ENCODE measurements around the gene GNRH2. TPM values are rescaled to one million over a fixed set of nuclear protein-coding genes. Genes with fewer than 3 reads are reported as not detected.
"Not testable (repeated sequence)": the region's sequence is repeated elsewhere in the genome, so short reads cannot be mapped to it uniquely, and the experiment has no call there.

Gene GNRH2
- total RNA-seq, 1 donor from 2014 or later, result not detected

DNA sequence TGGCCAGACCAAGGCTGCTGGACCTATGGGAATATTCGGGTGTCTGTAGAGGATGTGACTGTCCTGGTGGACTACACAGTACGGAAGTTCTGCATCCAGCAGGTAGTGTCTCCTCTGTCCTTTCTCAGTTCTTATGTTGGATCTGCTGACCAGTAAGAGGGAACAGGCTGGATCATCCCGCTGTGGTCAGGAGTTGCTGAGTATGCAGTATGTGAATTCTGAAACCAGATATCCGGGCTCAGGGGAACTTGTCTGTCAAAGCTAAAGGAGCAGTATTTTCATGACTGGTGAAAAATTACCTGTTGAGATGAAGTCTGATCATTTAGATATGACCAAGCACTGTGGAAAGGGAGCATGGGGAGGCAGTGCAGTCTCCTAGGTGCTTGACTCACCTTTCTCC, 22.1 kb upstream of the GNRH2 start:
- no peak for DNase-seq
- intact Hi-C loops (cut with micrococcal nuclease), result no loop called here
- Histone ChIP-seq H3K9me3 (replicated peaks) (no peaks in the 10 kb centered on the region), H3K36me3 (peaks cover 69% of the 10 kb centered on the region), H3K27ac (replicated peaks) (no peak overlapping the region), H3K4me3 (no peak overlapping the region), H3K4me1 (no peaks in the 10 kb centered on the region), H3K27me3 (ENCODE audit: low read depth) (no peaks in the 10 kb centered on the region)
- TF ChIP-seq, protein P1, sequence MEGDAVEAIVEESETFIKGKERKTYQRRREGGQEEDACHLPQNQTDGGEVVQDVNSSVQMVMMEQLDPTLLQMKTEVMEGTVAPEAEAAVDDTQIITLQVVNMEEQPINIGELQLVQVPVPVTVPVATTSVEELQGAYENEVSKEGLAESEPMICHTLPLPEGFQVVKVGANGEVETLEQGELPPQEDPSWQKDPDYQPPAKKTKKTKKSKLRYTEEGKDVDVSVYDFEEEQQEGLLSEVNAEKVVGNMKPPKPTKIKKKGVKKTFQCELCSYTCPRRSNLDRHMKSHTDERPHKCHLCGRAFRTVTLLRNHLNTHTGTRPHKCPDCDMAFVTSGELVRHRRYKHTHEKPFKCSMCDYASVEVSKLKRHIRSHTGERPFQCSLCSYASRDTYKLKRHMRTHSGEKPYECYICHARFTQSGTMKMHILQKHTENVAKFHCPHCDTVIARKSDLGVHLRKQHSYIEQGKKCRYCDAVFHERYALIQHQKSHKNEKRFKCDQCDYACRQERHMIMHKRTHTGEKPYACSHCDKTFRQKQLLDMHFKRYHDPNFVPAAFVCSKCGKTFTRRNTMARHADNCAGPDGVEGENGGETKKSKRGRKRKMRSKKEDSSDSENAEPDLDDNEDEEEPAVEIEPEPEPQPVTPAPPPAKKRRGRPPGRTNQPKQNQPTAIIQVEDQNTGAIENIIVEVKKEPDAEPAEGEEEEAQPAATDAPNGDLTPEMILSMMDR (IDR thresholded peaks at IDR 0.05; ENCODE audit: borderline replicate concordance), result no peak

DNA sequence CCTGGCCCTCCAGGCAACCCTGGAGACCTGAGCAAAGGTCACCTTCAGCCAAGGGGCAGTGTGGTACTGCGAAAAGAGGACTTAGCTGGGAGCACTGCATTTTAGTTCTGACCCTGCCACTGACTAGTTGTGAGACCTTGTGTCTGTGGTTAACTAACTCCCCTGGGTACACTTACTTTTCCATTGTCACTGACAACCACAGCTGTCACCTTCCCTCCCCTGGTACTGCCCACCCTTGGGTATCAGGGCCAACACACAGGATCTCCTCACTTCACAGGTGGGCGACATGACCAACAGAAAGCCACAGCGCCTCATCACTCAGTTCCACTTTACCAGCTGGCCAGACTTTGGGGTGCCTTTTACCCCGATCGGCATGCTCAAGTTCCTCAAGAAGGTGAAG, 21.6 kb upstream of the GNRH2 start:
- DNase-seq, result no peak
- Histone ChIP-seq H3K4me1 (no peaks in the 10 kb centered on the region), H3K36me3 (peaks cover 69% of the 10 kb centered on the region), H3K27me3 (ENCODE audit: low read depth) (no peaks in the 10 kb centered on the region), H3K27ac (replicated peaks) (no peak overlapping the region), H3K9me3 (replicated peaks) (no peaks in the 10 kb centered on the region), H3K4me3 (no peak overlapping the region)
- TF ChIP-seq, protein P1 (IDR thresholded peaks at IDR 0.05; ENCODE audit: borderline replicate concordance), result no peak
- intact Hi-C loops (cut with micrococcal nuclease), result no loop called here

DNA sequence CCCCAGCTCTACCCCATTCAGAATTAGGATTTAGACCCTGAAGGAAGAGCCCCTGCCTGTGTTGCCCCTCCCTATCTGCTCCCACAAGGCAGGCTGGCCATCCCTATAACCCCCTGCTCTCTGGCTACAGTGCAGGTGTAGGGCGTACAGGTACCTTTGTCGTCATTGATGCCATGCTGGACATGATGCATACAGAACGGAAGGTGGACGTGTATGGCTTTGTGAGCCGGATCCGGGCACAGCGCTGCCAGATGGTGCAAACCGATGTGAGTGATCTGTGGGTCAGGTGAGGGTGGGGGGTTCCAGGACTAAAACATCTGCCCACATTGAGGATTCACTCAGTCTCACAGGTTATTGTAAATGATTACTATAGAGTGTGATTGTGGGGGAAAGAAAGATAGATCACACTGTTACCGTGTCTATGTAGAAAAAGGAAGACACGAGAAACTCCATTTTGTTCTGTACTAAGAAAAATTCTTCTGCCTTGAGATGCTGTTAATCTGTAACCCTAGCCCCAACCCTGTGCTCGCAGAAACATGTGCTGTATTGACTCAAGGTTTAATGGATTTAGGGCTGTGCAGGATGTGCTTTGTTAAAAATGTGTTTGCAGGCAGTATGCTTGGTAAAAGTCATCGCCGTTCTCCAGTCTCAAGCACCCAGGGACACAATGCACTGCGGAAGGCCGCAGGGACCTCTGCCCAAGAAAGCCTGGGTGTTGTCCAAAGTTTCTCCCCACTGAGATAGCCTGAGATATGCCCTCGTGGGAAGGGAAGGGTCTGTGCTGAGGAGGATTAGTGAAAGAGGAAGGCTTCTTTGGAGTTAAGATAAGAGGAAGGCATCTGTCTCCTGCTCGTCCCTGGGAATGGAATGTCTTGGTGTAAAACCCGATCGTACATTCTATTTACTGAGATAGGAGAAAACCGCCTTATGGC, 20.6 kb upstream of the GNRH2 start:
- H3K27me3 ChIP-seq (ENCODE audit: low read depth); intact Hi-C loops (cut with micrococcal nuclease); DNase-seq; H3K9me3 ChIP-seq (replicated peaks); H3K4me3 ChIP-seq; H3K27ac ChIP-seq (replicated peaks); H3K4me1 ChIP-seq: not testable (repeated sequence)
- peaks cover 74% of the 10 kb centered on the region for H3K36me3 ChIP-seq

DNA sequence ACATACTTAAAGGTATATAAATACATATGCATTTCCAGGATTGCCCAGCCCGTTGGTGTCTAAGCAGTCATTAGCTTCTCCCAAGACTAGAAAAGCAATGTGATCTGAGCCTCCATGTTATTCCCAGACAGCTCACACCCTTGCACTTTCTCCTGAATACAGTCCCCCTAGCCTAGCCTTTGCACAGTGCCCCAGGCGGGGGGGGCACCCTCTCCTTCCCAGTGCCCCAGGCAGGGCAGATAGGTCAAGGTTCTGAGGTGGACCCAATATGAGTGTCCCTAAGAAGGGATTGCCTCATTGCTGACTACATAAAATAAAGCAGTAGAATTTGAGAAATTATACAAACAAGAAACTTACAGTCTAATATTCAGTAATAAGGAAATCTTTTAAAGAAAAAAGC, 15.4 kb upstream of the GNRH2 start:
- peaks cover 9% of the 10 kb centered on the region for H3K4me1 ChIP-seq
- H3K27ac ChIP-seq (replicated peaks), result no peak overlapping the region
- TF ChIP-seq, protein P1 (IDR thresholded peaks at IDR 0.05; ENCODE audit: borderline replicate concordance), result no peak
- no peaks in the 10 kb centered on the region for H3K9me3 ChIP-seq (replicated peaks)
- no peak overlapping the region for H3K4me3 ChIP-seq
- H3K36me3 ChIP-seq, result peaks cover 80% of the 10 kb centered on the region
- no peaks in the 10 kb centered on the region for H3K27me3 ChIP-seq (ENCODE audit: low read depth)
- no peak for DNase-seq
- intact Hi-C loops (cut with micrococcal nuclease), result no loop called here

DNA sequence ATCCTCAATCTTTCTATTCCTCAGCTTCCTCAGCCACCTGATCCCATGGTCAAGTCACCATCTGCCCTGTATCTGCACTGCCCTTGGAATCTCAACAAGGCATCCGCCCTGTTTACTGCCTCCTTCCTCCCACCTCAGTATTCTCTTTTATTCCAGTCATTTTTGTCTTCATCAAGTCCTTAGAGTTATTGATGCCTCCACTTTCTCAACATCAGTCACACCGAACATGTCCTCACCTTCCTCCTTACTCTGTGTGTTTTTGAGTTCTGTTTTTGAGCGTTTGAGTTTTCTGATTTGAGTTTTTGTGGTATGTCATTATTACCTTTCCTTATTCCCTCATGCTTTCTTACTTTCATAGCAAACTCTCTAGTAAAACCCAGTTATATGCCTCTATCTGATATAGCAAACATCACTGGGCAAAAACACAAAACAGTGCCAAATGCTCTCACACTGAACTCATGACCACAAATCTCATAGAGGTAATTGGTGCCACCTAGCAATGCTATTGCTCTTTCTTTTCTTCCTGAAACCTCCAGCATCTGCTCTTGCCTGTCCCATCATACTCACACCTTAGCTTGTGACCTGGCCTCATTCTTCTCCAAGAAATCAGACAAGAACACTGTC, 11.8 kb upstream of the GNRH2 start:
- Histone ChIP-seq H3K4me1 (peaks cover 11% of the 10 kb centered on the region), H3K4me3 (no peak overlapping the region), H3K27me3 (ENCODE audit: low read depth) (no peaks in the 10 kb centered on the region), H3K27ac (replicated peaks) (no peak overlapping the region), H3K36me3 (peaks cover 64% of the 10 kb centered on the region), H3K9me3 (replicated peaks) (no peaks in the 10 kb centered on the region)
- no peak for DNase-seq
- intact Hi-C loops (cut with micrococcal nuclease), result no loop called here
- TF ChIP-seq, protein P1 (IDR thresholded peaks at IDR 0.05; ENCODE audit: borderline replicate concordance), result no peak

DNA sequence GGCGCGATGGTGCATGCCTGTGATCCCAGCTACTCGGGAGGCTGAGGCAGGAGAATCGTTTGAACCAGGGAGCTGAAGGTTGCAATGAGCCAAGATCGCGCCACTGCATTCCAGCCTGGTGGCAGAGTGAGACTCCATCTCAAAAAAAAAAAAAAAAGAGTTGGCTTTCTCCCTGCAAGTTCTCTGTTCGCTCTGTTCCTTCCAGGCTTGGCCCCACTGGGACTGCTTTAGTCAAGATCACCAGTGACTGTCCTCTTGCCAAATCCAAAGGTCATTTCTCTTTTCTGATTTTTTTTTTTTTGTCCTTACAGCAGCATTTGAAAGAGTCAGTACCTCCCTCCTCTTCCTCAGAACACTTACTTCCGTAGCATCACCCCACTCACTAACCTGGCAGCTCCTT, 10.8 kb upstream of the GNRH2 start:
- Histone ChIP-seq H3K4me1 (peaks cover 11% of the 10 kb centered on the region), H3K4me3 (no peak overlapping the region), H3K36me3 (peaks cover 64% of the 10 kb centered on the region), H3K9me3 (replicated peaks) (no peaks in the 10 kb centered on the region), H3K27ac (replicated peaks) (peak overlapping the region; percentile 52), H3K27me3 (ENCODE audit: low read depth) (no peaks in the 10 kb centered on the region)
- TF ChIP-seq, protein P1 (IDR thresholded peaks at IDR 0.05; ENCODE audit: borderline replicate concordance), result no peak
- DNase-seq, result no peak
- intact Hi-C loops (cut with micrococcal nuclease), result no loop called here
